ENCODE data around the gene NEO1.
"Not testable (repeated sequence)": the region's sequence is repeated elsewhere in the genome, so short reads cannot be mapped to it uniquely, and the experiment has no call there.

The NEO1 gene

GRCh38 chr15:73153024-73153423, 100.8 kb downstream of the NEO1 start:
- no peak overlapping the region for H3K4me3 ChIP-seq (ENCODE audit: low read length)
- no peaks in the 10 kb centered on the region for H3K36me3 ChIP-seq (ENCODE audit: insufficient read depth, low read length)
- H3K27me3 ChIP-seq (ENCODE audit: control insufficient read depth, insufficient read depth, low read length) = no peaks in the 10 kb centered on the region
- no peaks in the 10 kb centered on the region for H3K9me3 ChIP-seq (replicated peaks; ENCODE audit: low read length)
- no peaks in the 10 kb centered on the region for H3K4me1 ChIP-seq (ENCODE audit: control insufficient read depth, insufficient read depth, low read length)
- H3K4me2 ChIP-seq (ENCODE audit: low read length) = no peak overlapping the region
- H3K9ac ChIP-seq (ENCODE audit: low read depth, low read length) = no peak overlapping the region

- no peaks in the 10 kb centered on the region for H3K27me3 ChIP-seq (ENCODE audit: control insufficient read depth, insufficient read depth, low read length)
- H3K36me3 ChIP-seq (ENCODE audit: insufficient read depth, low read length) = no peaks in the 10 kb centered on the region
- H3K4me2 ChIP-seq (ENCODE audit: low read length) = no peak overlapping the region
- no peaks in the 10 kb centered on the region for H3K4me1 ChIP-seq (ENCODE audit: control insufficient read depth, insufficient read depth, low read length)
- no peaks in the 10 kb centered on the region for H3K9me3 ChIP-seq (replicated peaks; ENCODE audit: low read length)
- no peak overlapping the region for H3K9ac ChIP-seq (ENCODE audit: low read depth, low read length)
- H3K4me3 ChIP-seq (ENCODE audit: low read length) = no peak overlapping the region
Observed at GRCh38 chr15:73153447-73153846, 101.2 kb downstream of the NEO1 start.

DNA sequence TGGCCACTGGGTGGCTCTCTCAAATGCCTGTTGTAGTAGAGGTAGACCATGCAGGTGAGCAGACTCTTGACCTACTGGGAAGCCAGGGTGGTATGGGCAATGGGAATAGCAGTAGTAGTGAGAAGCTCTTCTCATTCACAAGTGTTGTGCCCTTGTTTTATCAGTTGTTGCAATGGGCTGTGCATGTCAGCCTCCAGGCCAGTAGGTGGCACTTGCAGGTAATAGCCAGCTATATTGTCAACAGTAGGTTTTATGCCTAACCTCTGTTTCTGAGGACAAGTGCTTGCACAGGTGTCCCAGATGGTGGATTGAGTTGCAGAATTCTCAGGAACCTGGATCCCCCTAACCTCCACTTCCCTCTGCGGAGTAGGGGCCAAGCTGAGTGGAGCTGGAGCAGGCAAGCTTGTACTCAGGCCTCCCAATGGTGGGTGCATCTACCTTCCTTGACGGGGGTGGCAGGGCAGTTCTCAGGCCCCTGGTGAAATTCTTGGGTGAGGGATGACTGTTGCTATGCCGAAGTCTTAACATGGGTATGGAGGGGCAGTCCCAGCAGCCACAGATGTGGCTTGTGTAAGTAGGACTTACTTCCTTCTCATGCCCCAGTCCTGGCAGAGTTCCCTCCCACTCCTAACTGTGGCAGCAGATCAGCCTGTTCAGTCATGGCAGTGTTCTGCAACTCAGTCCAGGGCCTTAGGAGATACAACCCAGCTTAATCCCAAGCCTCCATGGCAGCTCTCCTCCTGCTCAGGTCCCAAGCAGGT, 104.3 kb downstream of the NEO1 start:
- no peak overlapping the region for H3K9ac ChIP-seq (ENCODE audit: low read depth, low read length)
- H3K4me2 ChIP-seq (ENCODE audit: low read length) = no peak overlapping the region
- no peaks in the 10 kb centered on the region for H3K36me3 ChIP-seq (ENCODE audit: insufficient read depth, low read length)

DNA sequence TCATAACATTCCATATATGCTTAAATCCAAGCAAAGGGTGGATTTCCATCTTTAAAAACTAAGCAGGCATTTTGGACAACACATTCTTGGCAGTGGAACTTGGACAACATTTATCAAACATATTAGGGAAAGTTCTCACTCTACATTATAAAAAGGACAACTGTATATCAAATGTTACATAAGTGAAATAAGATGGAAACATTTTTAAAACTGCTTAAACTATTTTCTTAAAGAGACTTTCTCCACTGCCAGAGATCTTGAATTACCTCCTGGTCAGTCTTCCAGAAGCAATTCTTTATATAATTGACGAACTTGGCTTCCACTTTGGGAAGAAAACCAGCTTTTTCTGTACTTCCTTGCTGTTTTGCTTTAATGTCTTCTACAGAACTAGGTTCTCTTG, 109.3 kb downstream of the NEO1 start:
- no peaks in the 10 kb centered on the region for H3K36me3 ChIP-seq (ENCODE audit: insufficient read depth, low read length)
- H3K4me3 ChIP-seq (ENCODE audit: low read length) = no peak overlapping the region
- H3K9me3 ChIP-seq (replicated peaks; ENCODE audit: low read length) = no peaks in the 10 kb centered on the region
- no peaks in the 10 kb centered on the region for H3K27me3 ChIP-seq (ENCODE audit: control insufficient read depth, insufficient read depth, low read length)
- no peak overlapping the region for H3K9ac ChIP-seq (ENCODE audit: low read depth, low read length)
- no peak overlapping the region for H3K4me2 ChIP-seq (ENCODE audit: low read length)
- no peaks in the 10 kb centered on the region for H3K4me1 ChIP-seq (ENCODE audit: control insufficient read depth, insufficient read depth, low read length)

More for the DNA sequence above, 104.3 kb downstream of the NEO1 start:
- Histone ChIP-seq H3K4me3 (ENCODE audit: low read length) (no peak overlapping the region), H3K4me1 (ENCODE audit: control insufficient read depth, insufficient read depth, low read length) (no peaks in the 10 kb centered on the region), H3K27me3 (ENCODE audit: control insufficient read depth, insufficient read depth, low read length) (no peaks in the 10 kb centered on the region), H3K9me3 (replicated peaks; ENCODE audit: low read length) (no peaks in the 10 kb centered on the region)

GRCh38 chr15:73165435-73165834, 113.2 kb downstream of the NEO1 start:
- H3K27me3 ChIP-seq (ENCODE audit: control insufficient read depth, insufficient read depth, low read length) = no peaks in the 10 kb centered on the region
- no peak overlapping the region for H3K4me2 ChIP-seq (ENCODE audit: low read length)
- H3K4me1 ChIP-seq (ENCODE audit: control insufficient read depth, insufficient read depth, low read length) = no peaks in the 10 kb centered on the region
- no peak overlapping the region for H3K9ac ChIP-seq (ENCODE audit: low read depth, low read length)
- H3K4me3 ChIP-seq (ENCODE audit: low read length) = no peak overlapping the region
- no peaks in the 10 kb centered on the region for H3K36me3 ChIP-seq (ENCODE audit: insufficient read depth, low read length)
- no peaks in the 10 kb centered on the region for H3K9me3 ChIP-seq (replicated peaks; ENCODE audit: low read length)

- Histone ChIP-seq H3K4me2 (ENCODE audit: low read length) (no peak overlapping the region), H3K4me3 (ENCODE audit: low read length) (no peak overlapping the region), H3K9ac (ENCODE audit: low read depth, low read length) (no peak overlapping the region), H3K4me1 (ENCODE audit: control insufficient read depth, insufficient read depth, low read length) (no peaks in the 10 kb centered on the region), H3K27me3 (ENCODE audit: control insufficient read depth, insufficient read depth, low read length) (no peaks in the 10 kb centered on the region), H3K36me3 (ENCODE audit: insufficient read depth, low read length) (no peaks in the 10 kb centered on the region), H3K9me3 (replicated peaks; ENCODE audit: low read length) (no peaks in the 10 kb centered on the region)
Observed at GRCh38 chr15:73165844-73166243, 113.6 kb downstream of the NEO1 start.

DNA sequence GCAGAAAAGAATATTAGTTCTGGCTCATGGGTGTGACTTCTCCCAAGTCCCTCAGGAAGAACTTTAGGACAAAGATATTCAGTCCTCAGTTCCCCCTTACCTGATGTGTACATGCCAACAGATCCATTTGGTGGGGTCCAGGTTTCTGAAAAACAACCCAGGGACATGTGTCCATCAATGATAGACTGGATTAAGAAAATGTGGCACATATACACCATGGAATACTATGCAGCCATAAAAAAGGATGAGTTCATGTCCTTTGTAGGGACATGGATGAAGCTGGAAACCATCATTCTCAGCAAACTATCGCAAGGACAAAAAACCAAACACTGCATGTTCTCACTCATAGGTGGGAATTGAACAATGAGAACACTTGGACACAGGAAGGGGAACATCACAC, 114.4 kb downstream of the NEO1 start:
- H3K4me2 ChIP-seq (ENCODE audit: low read length); H3K4me3 ChIP-seq (ENCODE audit: low read length); H3K36me3 ChIP-seq (ENCODE audit: insufficient read depth, low read length); H3K9me3 ChIP-seq (replicated peaks; ENCODE audit: low read length); H3K4me1 ChIP-seq (ENCODE audit: control insufficient read depth, insufficient read depth, low read length); H3K27me3 ChIP-seq (ENCODE audit: control insufficient read depth, insufficient read depth, low read length); H3K9ac ChIP-seq (ENCODE audit: low read depth, low read length): not testable (repeated sequence)

DNA sequence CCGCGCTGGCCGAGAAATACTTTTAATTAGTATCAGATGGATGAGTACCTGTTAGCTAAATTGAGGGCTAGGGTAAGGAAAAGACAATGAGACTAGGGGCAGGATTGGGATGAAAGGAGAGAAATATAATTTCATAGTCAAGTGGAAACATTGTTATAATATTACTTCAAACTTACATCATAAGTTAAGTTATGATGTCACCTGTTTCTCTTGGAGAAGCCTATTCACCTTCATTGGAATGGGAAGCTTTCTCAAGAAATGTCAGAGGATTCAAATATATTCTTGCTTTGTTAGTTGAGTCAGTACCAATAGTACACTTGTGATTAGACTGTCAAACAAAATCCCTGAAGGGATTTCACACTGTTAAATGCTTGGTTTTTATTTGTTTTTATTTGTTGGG, 116.2 kb downstream of the NEO1 start:
- H3K36me3 ChIP-seq (ENCODE audit: insufficient read depth, low read length) = no peaks in the 10 kb centered on the region
- H3K4me1 ChIP-seq (ENCODE audit: control insufficient read depth, insufficient read depth, low read length) = no peaks in the 10 kb centered on the region
- H3K4me3 ChIP-seq (ENCODE audit: low read length) = no peak overlapping the region
- H3K27me3 ChIP-seq (ENCODE audit: control insufficient read depth, insufficient read depth, low read length) = no peaks in the 10 kb centered on the region
- no peaks in the 10 kb centered on the region for H3K9me3 ChIP-seq (replicated peaks; ENCODE audit: low read length)
- no peak overlapping the region for H3K4me2 ChIP-seq (ENCODE audit: low read length)
- no peak overlapping the region for H3K9ac ChIP-seq (ENCODE audit: low read depth, low read length)

- H3K27me3 ChIP-seq (ENCODE audit: control insufficient read depth, insufficient read depth, low read length) = no peaks in the 10 kb centered on the region
- H3K4me2 ChIP-seq (ENCODE audit: low read length) = no peak overlapping the region
- H3K9me3 ChIP-seq (replicated peaks; ENCODE audit: low read length) = no peaks in the 10 kb centered on the region
- H3K9ac ChIP-seq (ENCODE audit: low read depth, low read length) = no peak overlapping the region
- H3K36me3 ChIP-seq (ENCODE audit: insufficient read depth, low read length) = no peaks in the 10 kb centered on the region
- no peaks in the 10 kb centered on the region for H3K4me1 ChIP-seq (ENCODE audit: control insufficient read depth, insufficient read depth, low read length)
- H3K4me3 ChIP-seq (ENCODE audit: low read length) = no peak overlapping the region
Observed at GRCh38 chr15:73171711-73172110, 119.4 kb downstream of the NEO1 start.

GRCh38 chr15:73172508-73172907, 120.2 kb downstream of the NEO1 start:
- no peak overlapping the region for H3K4me3 ChIP-seq (ENCODE audit: low read length)
- H3K36me3 ChIP-seq (ENCODE audit: insufficient read depth, low read length) = no peaks in the 10 kb centered on the region
- H3K4me2 ChIP-seq (ENCODE audit: low read length) = no peak overlapping the region
- H3K9me3 ChIP-seq (replicated peaks; ENCODE audit: low read length) = no peaks in the 10 kb centered on the region
- no peaks in the 10 kb centered on the region for H3K27me3 ChIP-seq (ENCODE audit: control insufficient read depth, insufficient read depth, low read length)
- H3K4me1 ChIP-seq (ENCODE audit: control insufficient read depth, insufficient read depth, low read length) = no peaks in the 10 kb centered on the region
- H3K9ac ChIP-seq (ENCODE audit: low read depth, low read length) = no peak overlapping the region

DNA sequence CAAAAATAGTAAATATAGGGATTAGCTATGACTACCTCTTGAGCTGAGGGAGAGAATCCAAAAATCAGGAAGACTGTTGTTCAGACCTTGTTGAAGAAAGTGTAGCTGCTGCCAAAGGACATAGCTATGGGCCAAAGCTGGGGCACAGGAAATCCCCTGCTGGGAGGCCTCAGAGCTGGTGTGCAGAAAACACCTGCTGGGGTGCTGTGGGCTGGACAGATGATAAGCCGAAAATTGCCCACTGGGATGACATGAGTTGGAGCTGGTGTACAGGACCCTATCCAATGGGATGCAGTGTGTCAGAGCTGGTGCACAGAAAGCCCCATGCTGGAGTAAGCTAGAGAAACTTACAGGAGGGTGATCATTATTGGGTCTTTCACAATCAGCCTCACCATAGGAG, 121.9 kb downstream of the NEO1 start:
- Histone ChIP-seq H3K4me1 (ENCODE audit: control insufficient read depth, insufficient read depth, low read length) (no peaks in the 10 kb centered on the region), H3K27me3 (ENCODE audit: control insufficient read depth, insufficient read depth, low read length) (no peaks in the 10 kb centered on the region), H3K36me3 (ENCODE audit: insufficient read depth, low read length) (peaks cover under 1% of the 10 kb centered on the region), H3K4me3 (ENCODE audit: low read length) (no peak overlapping the region), H3K9me3 (replicated peaks; ENCODE audit: low read length) (no peaks in the 10 kb centered on the region), H3K9ac (ENCODE audit: low read depth, low read length) (no peak overlapping the region), H3K4me2 (ENCODE audit: low read length) (no peak overlapping the region)

- no peak overlapping the region for H3K9ac ChIP-seq (ENCODE audit: low read depth, low read length)
Observed at GRCh38 chr15:73175382-73175781, 123.1 kb downstream of the NEO1 start.

More at GRCh38 chr15:73175382-73175781, 123.1 kb downstream of the NEO1 start:
- Histone ChIP-seq H3K9me3 (replicated peaks; ENCODE audit: low read length) (no peaks in the 10 kb centered on the region), H3K4me1 (ENCODE audit: control insufficient read depth, insufficient read depth, low read length) (no peaks in the 10 kb centered on the region), H3K27me3 (ENCODE audit: control insufficient read depth, insufficient read depth, low read length) (no peaks in the 10 kb centered on the region), H3K4me2 (ENCODE audit: low read length) (no peak overlapping the region), H3K4me3 (ENCODE audit: low read length) (no peak overlapping the region), H3K36me3 (ENCODE audit: insufficient read depth, low read length) (peaks cover 3% of the 10 kb centered on the region)

All from skeletal muscle satellite cell (primary cell).